ENCODE results near the gene TRIP12. TPM values are rescaled to one million over a fixed set of nuclear protein-coding genes. Genes with fewer than 3 reads are reported as not detected.

Gene TRIP12
- total and polyA plus RNA-seq, 2 experiments from 2014 or later: 21.5 to 133 TPM

- peaks cover 40% of the 10 kb centered on the region for H3K79me2 ChIP-seq (replicated peaks; ENCODE audit: insufficient read depth)
- Mint-ChIP-seq H3K27ac (no peak overlapping the region), H3K9me3 (peaks cover 5% of the 10 kb centered on the region; the same call in 1 of the 3 replicates), H3K27me3 (ENCODE audit: insufficient read depth, low read depth, poor library complexity) (peaks cover 2% of the 10 kb centered on the region), H3K36me3 (ENCODE audit: low read depth) (peaks cover 46% of the 10 kb centered on the region), H3K4me3 (no peak overlapping the region), H3K4me1 (0 out of 3 replicates have a peak, but pooled peaks cover 5% of the 10 kb centered on the region)
- H3K9me2 ChIP-seq (ENCODE audit: insufficient read depth): no peaks in the 10 kb centered on the region
- TF ChIP-seq POLR2AphosphoS5 (IDR thresholded peaks at IDR 0.05; ENCODE audit: low read depth) (no peak), EZH2phosphoT487 (IDR thresholded peaks at IDR 0.05; ENCODE audit: unreplicated experiment) (no peak), NANOG (IDR thresholded peaks at IDR 0.05; ENCODE audit: borderline replicate concordance) (no peak), STAT1 (IDR thresholded peaks at IDR 0.05; ENCODE audit: unreplicated experiment) (no peak), CREB1 (CRISPR knock-in tag; IDR thresholded peaks at IDR 0.05; ENCODE audit: low read depth) (no peak), ZNF462 (CRISPR knock-in tag; IDR thresholded peaks at IDR 0.05) (no peak), JUNB (IDR thresholded peaks at IDR 0.05; ENCODE audit: unreplicated experiment) (no peak), REST (IDR thresholded peaks at IDR 0.05; ENCODE audit: unreplicated experiment) (no peak), ETS1 (IDR thresholded peaks at IDR 0.05) (no peak), CTCF (conservative IDR thresholded peaks at IDR 0.05; ENCODE audit: low read depth in 2 of 2) (no peak)
- no peaks in the 10 kb centered on the region for H3F3A ChIP-seq (replicated peaks; ENCODE audit: low read depth)
- H2AFZ ChIP-seq: no peak overlapping the region
- H3K4me1 ChIP-seq (ENCODE audit: insufficient read depth): no peaks in the 10 kb centered on the region
- H3K27me3 ChIP-seq (ENCODE audit: insufficient read depth): no peaks in the 10 kb centered on the region
- ATAC-seq: no peak
- H3K36me3 ChIP-seq (ENCODE audit: insufficient read depth): no peaks in the 10 kb centered on the region
- DNase-seq (ENCODE audit: low spot score): no peak
- H4K20me1 ChIP-seq (replicated peaks; ENCODE audit: insufficient read depth): no peaks in the 10 kb centered on the region; the same call in 1 of the 2 replicates
- no peak overlapping the region for H3K4me3 ChIP-seq
- no peak overlapping the region for H3K27ac ChIP-seq (ENCODE audit: low read depth)
- no peak overlapping the region for H3K4me2 ChIP-seq
Observed at GRCh38 chr2:229855116-229855515, 66.7 kb downstream of the TRIP12 start.

Data from GM23338 (cell line).